ENCODE measurements around the gene P3H3. TPM values are rescaled to one million over a fixed set of nuclear protein-coding genes. Genes with fewer than 3 reads are reported as not detected.
A peak's percentile ranks its signal among the peaks of the same experiment; 100 is the strongest.

P3H3 gene
- total and polyA plus RNA-seq, 2 donors (not counting 3 experiments of a cell fraction or from before 2014, with no cell fraction given), result 75.9 to 76.5 TPM

- H3K27me3 ChIP-seq (ENCODE audit: control insufficient read depth in 2 of 2, insufficient read depth in 2 of 2, low read length in 2 of 2), result no peaks in the 10 kb centered on the region
- H3K9ac ChIP-seq (replicated peaks; ENCODE audit: extremely low read depth, insufficient read depth, low read length), result no peak overlapping the region
- no peaks in the 10 kb centered on the region for H4K20me1 ChIP-seq (replicated peaks; ENCODE audit: control insufficient read depth, extremely low read depth, insufficient read depth, low read length)
- H3K4me2 ChIP-seq (ENCODE audit: insufficient read depth, low read length), result no peak overlapping the region
- POLR2A ChIA-PET, result no interaction called here
- H3K27ac ChIP-seq (ENCODE audit: insufficient read depth, low read depth, low read length), result no peak overlapping the region
- H3K4me3 ChIP-seq (replicated peaks in 1 of 3; ENCODE audit: insufficient read depth in 1 of 3, low read depth in 1 of 3, low read length in 3 of 3), result no peak overlapping the region
- no peaks in the 10 kb centered on the region for H3K9me1 ChIP-seq (replicated peaks; ENCODE audit: control insufficient read depth, extremely low read depth, insufficient read depth, low read length)
- no peaks in the 10 kb centered on the region for H3K79me2 ChIP-seq (ENCODE audit: control insufficient read depth, insufficient read depth, low read length)
- H2AFZ ChIP-seq (ENCODE audit: low read depth, low read length), result no peak overlapping the region
- FAIRE-seq, result no peak
- CTCF ChIA-PET, result interaction anchor here (0.6 to 9.5 kb wide), 2 partner anchors 29 to 65 kb away, joined by 4 to 107 read pairs; partner anchors contain the start of gene MLF2
- dilution Hi-C loops (cut with MboI; ENCODE audit: extremely low pct_ligation_motif_present, low sequenced_read_pairs) (no loop called here), intact Hi-C loops (cut with micrococcal nuclease) (no loop called here)
- no TSS peak for BruUV-seq (replicated peaks)
- no peak for DNase-seq (ENCODE audit: low read depth, low spot score)
- H3K9me3 ChIP-seq (replicated peaks; ENCODE audit: control insufficient read depth, insufficient read depth, low read length), result no peaks in the 10 kb centered on the region
- H3K36me3 ChIP-seq (ENCODE audit: control insufficient read depth in 2 of 2, extremely low read depth in 1 of 2, insufficient read depth in 2 of 2, low read length in 2 of 2), result no peaks in the 10 kb centered on the region
- peaks cover 5% of the 10 kb centered on the region for H3K4me1 ChIP-seq (ENCODE audit: control insufficient read depth, extremely low read depth, insufficient read depth, low read length)
- no peak for TF ChIP-seq FOS (IDR thresholded peaks at IDR 0.05; ENCODE audit: borderline replicate concordance, insufficient read depth, low read length)
- no peak for TF ChIP-seq JUN (IDR thresholded peaks at IDR 0.05; ENCODE audit: borderline replicate concordance, insufficient read depth, insufficient read length, low read depth)
- no peak for TF ChIP-seq CTCF (IDR thresholded peaks at IDR 0.05; ENCODE audit: extremely low read depth in 1 of 2, insufficient read depth in 1 of 2, low read depth in 1 of 2, low read length in 2 of 2)
- no peak for TF ChIP-seq EZH2 (IDR thresholded peaks at IDR 0.05; ENCODE audit: borderline replicate concordance, low read depth, low read length, severe bottlenecking)
Measured at GRCh38 chr12:6782850-6783566, 45.2 kb upstream of the P3H3 start.

- H4K20me1 ChIP-seq (replicated peaks; ENCODE audit: control insufficient read depth, extremely low read depth, insufficient read depth, low read length), result no peaks in the 10 kb centered on the region
- intact Hi-C loops (cut with micrococcal nuclease) (no loop called here), dilution Hi-C loops (cut with MboI; ENCODE audit: extremely low pct_ligation_motif_present, low sequenced_read_pairs) (no loop called here)
- TF ChIP-seq CTCF (IDR thresholded peaks at IDR 0.05; ENCODE audit: extremely low read depth in 1 of 2, insufficient read depth in 1 of 2, low read depth in 1 of 2, low read length in 2 of 2) (no peak), POLR2A (IDR thresholded peaks at IDR 0.05; ENCODE audit: low read depth, low read length) (no peak), JUN (IDR thresholded peaks at IDR 0.05; ENCODE audit: borderline replicate concordance, insufficient read depth, insufficient read length, low read depth) (no peak), POLR2AphosphoS5 (IDR thresholded peaks at IDR 0.05; ENCODE audit: insufficient read depth, low read depth, low read length) (no peak), MYC (IDR thresholded peaks at IDR 0.05; ENCODE audit: low read depth, low read length) (no peak), GATA2 (IDR thresholded peaks at IDR 0.05; ENCODE audit: insufficient read depth, insufficient read length, low read depth, low read length) (no peak), EZH2 (IDR thresholded peaks at IDR 0.05; ENCODE audit: borderline replicate concordance, low read depth, low read length, severe bottlenecking) (no peak), FOS (IDR thresholded peaks at IDR 0.05; ENCODE audit: borderline replicate concordance, insufficient read depth, low read length) (no peak)
- TF ChIP-seq, protein P1, sequence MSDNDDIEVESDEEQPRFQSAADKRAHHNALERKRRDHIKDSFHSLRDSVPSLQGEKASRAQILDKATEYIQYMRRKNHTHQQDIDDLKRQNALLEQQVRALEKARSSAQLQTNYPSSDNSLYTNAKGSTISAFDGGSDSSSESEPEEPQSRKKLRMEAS (IDR thresholded peaks at IDR 0.05; ENCODE audit: insufficient read depth, insufficient read length), result no peak
- H2AFZ ChIP-seq (ENCODE audit: low read depth, low read length), result no peak overlapping the region
- no TSS peak for BruUV-seq (replicated peaks)
- no peaks in the 10 kb centered on the region for H3K9me3 ChIP-seq (replicated peaks; ENCODE audit: control insufficient read depth, insufficient read depth, low read length)
- H3K9ac ChIP-seq (replicated peaks; ENCODE audit: extremely low read depth, insufficient read depth, low read length), result no peak overlapping the region
- no peaks in the 10 kb centered on the region for H3K9me1 ChIP-seq (replicated peaks; ENCODE audit: control insufficient read depth, extremely low read depth, insufficient read depth, low read length)
- DNase-seq (ENCODE audit: low read depth, low spot score) (no peak), FAIRE-seq (peak; percentile 4)
- no peaks in the 10 kb centered on the region for H3K36me3 ChIP-seq (ENCODE audit: control insufficient read depth in 2 of 2, extremely low read depth in 1 of 2, insufficient read depth in 2 of 2, low read length in 2 of 2)
- H3K4me3 ChIP-seq (replicated peaks in 1 of 3; ENCODE audit: insufficient read depth in 1 of 3, low read depth in 1 of 3, low read length in 3 of 3), result no peak overlapping the region
- POLR2A ChIA-PET, result no interaction called here
- H3K4me1 ChIP-seq (ENCODE audit: control insufficient read depth, extremely low read depth, insufficient read depth, low read length), result no peaks in the 10 kb centered on the region
- no peak overlapping the region for H3K4me2 ChIP-seq (ENCODE audit: insufficient read depth, low read length)
- H3K79me2 ChIP-seq (ENCODE audit: control insufficient read depth, insufficient read depth, low read length), result no peaks in the 10 kb centered on the region
- CTCF ChIA-PET, result interaction anchor here (1.5 to 9.5 kb wide), 2 partner anchors 17 to 30 kb away, joined by 7 to 107 read pairs; partner anchors contain the start of gene MLF2
- H3K27ac ChIP-seq (ENCODE audit: insufficient read depth, low read depth, low read length), result no peak overlapping the region
- peaks cover 0 to 2% of the 10 kb centered on the region in 2 experiments for H3K27me3 ChIP-seq (ENCODE audit: control insufficient read depth in 2 of 2, insufficient read depth in 2 of 2, low read length in 2 of 2)
Measured at GRCh38 chr12:6783828-6784227, 44.4 kb upstream of the P3H3 start.

Data from endothelial cell of umbilical vein (primary cell).